H9 (cell line): ENCODE results near the gene BAG5. TPM values are rescaled to one million over a fixed set of nuclear protein-coding genes. Genes with fewer than 3 reads are reported as not detected.
A peak's percentile ranks its signal among the peaks of the same experiment; 100 is the strongest.

Experiments used
- DNase-seq: peaks from one replicate; pipeline ENCODE4 v3.0.0-alpha.2; 2017
- H2AFZ ChIP-seq: one replicate; pipeline ENCODE4 v1.6.1; 2013; ENCODE audit warnings: mild to moderate bottlenecking, low read length, control low read depth, moderate library complexity
- H2AK5ac ChIP-seq: 2 replicates; pipeline ENCODE4 v1.6.1; 2013; ENCODE audit warnings: low read length, control low read depth, mixed read lengths; ENCODE audit not compliant: insufficient read length
- H2BK120ac ChIP-seq: one replicate; pipeline ENCODE4 v1.6.1; 2013; ENCODE audit warnings: low read depth, mild to moderate bottlenecking, low read length, control low read depth, inconsistent platforms; ENCODE audit not compliant: poor library complexity, severe bottlenecking
- H2BK12ac ChIP-seq: 2 replicates; pipeline ENCODE4 v1.6.1; 2013; ENCODE audit warnings: low read length, control low read depth, mixed read lengths, low read depth; ENCODE audit not compliant: insufficient read length
- H2BK15ac ChIP-seq: 2 replicates; pipeline ENCODE4 v1.6.1; 2013; ENCODE audit warnings: low read depth, low read length, control low read depth
- H2BK20ac ChIP-seq: one replicate; pipeline ENCODE4 v1.6.1; 2013; ENCODE audit warnings: low read depth, mild to moderate bottlenecking, low read length, control low read depth, inconsistent platforms; ENCODE audit not compliant: poor library complexity, severe bottlenecking
- H2BK5ac ChIP-seq: 2 replicates; pipeline ENCODE4 v1.6.1; 2013; ENCODE audit warnings: low read length, control low read depth, mixed read lengths; ENCODE audit not compliant: insufficient read length
- H3K14ac ChIP-seq: 2 replicates; pipeline ENCODE4 v1.6.1; 2013; ENCODE audit warnings: low read length, control low read depth; ENCODE audit not compliant: insufficient read depth
- H3K18ac ChIP-seq: 2 replicates; pipeline ENCODE4 v1.6.1; 2013; ENCODE audit warnings: low read depth, mild to moderate bottlenecking, mixed read lengths, low read length, control low read depth; ENCODE audit not compliant: insufficient read length
- H3K23ac ChIP-seq: 2 replicates; pipeline ENCODE4 v1.6.1; 2013; ENCODE audit warnings: low read length, control low read depth, mixed read lengths, low read depth; ENCODE audit not compliant: insufficient read length
- H3K23me2 ChIP-seq: 2 replicates; pipeline ENCODE4 v1.6.1; 2013; ENCODE audit warnings: low read depth, mild to moderate bottlenecking, mixed read lengths, low read length, control low read depth; ENCODE audit not compliant: insufficient read length, poor library complexity, severe bottlenecking
- H3K27ac ChIP-seq: 2 replicates; pipeline ENCODE4 v1.5.1; 2013; ENCODE audit warnings: low read length, control low read depth, mixed read lengths, low read depth; ENCODE audit not compliant: insufficient read length
- H3K27me3 ChIP-seq: 2 replicates; pipeline ENCODE4 v1.6.1; 2013; ENCODE audit warnings: low read length, control low read depth, inconsistent platforms; ENCODE audit not compliant: insufficient read depth
- H3K4ac ChIP-seq: 2 replicates; pipeline ENCODE4 v1.6.1; 2013; ENCODE audit warnings: low read depth, mild to moderate bottlenecking, control low read depth, inconsistent platforms, low read length, moderate library complexity
- H3K4me1 ChIP-seq: 2 replicates; pipeline ENCODE4 v1.6.1; 2013; ENCODE audit warnings: low read length, control low read depth, inconsistent platforms; ENCODE audit not compliant: insufficient read depth
- H3K4me2 ChIP-seq: 2 replicates; pipeline ENCODE4 v1.6.1; 2013; ENCODE audit warnings: low read length, control low read depth, mixed read lengths; ENCODE audit not compliant: insufficient read length, insufficient read depth
- H3K56ac ChIP-seq: 2 replicates; pipeline ENCODE4 v1.6.1; 2013; ENCODE audit warnings: low read depth, mild to moderate bottlenecking, mixed read lengths, low read length, control low read depth; ENCODE audit not compliant: insufficient read length
- H3K79me1 ChIP-seq: 2 replicates; pipeline ENCODE4 v1.6.1; 2013; ENCODE audit warnings: low read depth, mild to moderate bottlenecking, moderate library complexity, low read length, control low read depth, inconsistent platforms; ENCODE audit not compliant: insufficient read depth, poor library complexity, severe bottlenecking
- H3K79me2 ChIP-seq: 2 replicates; pipeline ENCODE4 v1.6.1; 2013; ENCODE audit warnings: low read length, control low read depth, inconsistent platforms; ENCODE audit not compliant: insufficient read depth
- H3K9ac ChIP-seq: 2 replicates; pipeline ENCODE4 v1.6.1; 2013; ENCODE audit warnings: low read length, control low read depth, mixed read lengths; ENCODE audit not compliant: insufficient read length; ENCODE audit errors: extremely low read depth
- H3K9me3 ChIP-seq: one replicate; pipeline ENCODE4 v1.6.1; 2013; ENCODE audit warnings: low read depth, low read length, inconsistent platforms; ENCODE audit not compliant: control insufficient read depth
- H3T11ph ChIP-seq: one replicate; pipeline ENCODE4 v1.6.1; 2013; ENCODE audit warnings: mild to moderate bottlenecking, low read length, control low read depth, inconsistent platforms
- H4K20me1 ChIP-seq: one replicate; pipeline ENCODE4 v1.6.1; 2013; ENCODE audit not compliant: control insufficient read depth, insufficient read length, insufficient read depth
- H4K5ac ChIP-seq: 2 replicates; pipeline ENCODE4 v1.6.1; 2013; ENCODE audit warnings: low read depth, mild to moderate bottlenecking, mixed read lengths, low read length, control low read depth; ENCODE audit not compliant: insufficient read length
- H4K8ac ChIP-seq: replicated peaks from 2 replicates; pipeline ENCODE4 v1.6.1; 2013; ENCODE audit warnings: low read length, control low read depth, mixed read lengths, low read depth; ENCODE audit not compliant: insufficient read length
- H4K91ac ChIP-seq: 2 replicates; pipeline ENCODE4 v1.6.1; 2013; ENCODE audit warnings: low read depth, mild to moderate bottlenecking, moderate library complexity, mixed read lengths, low read length, control low read depth; ENCODE audit not compliant: insufficient read length
- H3K27ac Mint-ChIP-seq, 3 experiments: 2 replicates in 2 of 3; 3 replicates in 1 of 3; pipeline ENCODE4 v1.8.0; 2020 to 2021; ENCODE audit warnings: mixed read lengths in 3 of 3, mild to moderate bottlenecking in 1 of 3, moderate library complexity in 1 of 3
- H3K27me3 Mint-ChIP-seq: 2 replicates; pipeline ENCODE4 v1.8.0; 2021; ENCODE audit warnings: low read depth, mild to moderate bottlenecking, moderate library complexity, mixed read lengths
- H3K36me3 Mint-ChIP-seq, 3 experiments: 2 replicates in 2 of 3; 3 replicates in 1 of 3; pipeline ENCODE4 v1.8.0; 2020 to 2021; ENCODE audit warnings: low read depth in 3 of 3, mixed read lengths in 3 of 3; ENCODE audit not compliant: insufficient read depth in 1 of 3
- H3K4me1 Mint-ChIP-seq, 2 experiments: 2 replicates each; pipeline ENCODE4 v1.8.0; 2020; ENCODE audit warnings: mixed read lengths in 2 of 2
- H3K4me3 Mint-ChIP-seq, 2 experiments: 2 replicates in 1 of 2; 3 replicates in 1 of 2; pipeline ENCODE4 v1.8.0; 2020 to 2021; ENCODE audit warnings: mild to moderate bottlenecking in 2 of 2, mixed read lengths in 2 of 2, moderate library complexity in 1 of 2
- H3K9me3 Mint-ChIP-seq, 2 experiments: 2 replicates in 1 of 2; 3 replicates in 1 of 2; pipeline ENCODE4 v1.8.0; 2020; ENCODE audit warnings: mild to moderate bottlenecking in 2 of 2, mixed read lengths in 2 of 2, moderate library complexity in 1 of 2
- WGBS: extraction: QIAGEN DNeasy Blood & Tissue Kit; methylation state at CpG from one replicate; pipeline ENCODE4 v1.1.7; 2013; ENCODE audit warnings: missing lambda C conversion rate, low lambda C conversion rate, mixed read lengths; ENCODE audit not compliant: insufficient read length; ENCODE audit errors: extremely low coverage; 5-methylcytosine and 5-hydroxymethylcytosine counted together
- total RNA-seq: library from RNA; stranded (reverse); gene quantifications from 2 replicates; pipeline ENCODE4 v1.2.1, GENCODE V29; 2021
- TF ChIP-seq, protein P1 (sequence below): fragments of 200-600 bp; sonication (generic); conservative IDR thresholded peaks from 3 replicates; pipeline ENCODE4 v1.8.0; 2021; ENCODE audit warnings: antibody characterized with exemption, mild to moderate bottlenecking

Gene BAG5
- total RNA-seq, 1 experiment from 2014 or later = 38.0 TPM

DNA sequence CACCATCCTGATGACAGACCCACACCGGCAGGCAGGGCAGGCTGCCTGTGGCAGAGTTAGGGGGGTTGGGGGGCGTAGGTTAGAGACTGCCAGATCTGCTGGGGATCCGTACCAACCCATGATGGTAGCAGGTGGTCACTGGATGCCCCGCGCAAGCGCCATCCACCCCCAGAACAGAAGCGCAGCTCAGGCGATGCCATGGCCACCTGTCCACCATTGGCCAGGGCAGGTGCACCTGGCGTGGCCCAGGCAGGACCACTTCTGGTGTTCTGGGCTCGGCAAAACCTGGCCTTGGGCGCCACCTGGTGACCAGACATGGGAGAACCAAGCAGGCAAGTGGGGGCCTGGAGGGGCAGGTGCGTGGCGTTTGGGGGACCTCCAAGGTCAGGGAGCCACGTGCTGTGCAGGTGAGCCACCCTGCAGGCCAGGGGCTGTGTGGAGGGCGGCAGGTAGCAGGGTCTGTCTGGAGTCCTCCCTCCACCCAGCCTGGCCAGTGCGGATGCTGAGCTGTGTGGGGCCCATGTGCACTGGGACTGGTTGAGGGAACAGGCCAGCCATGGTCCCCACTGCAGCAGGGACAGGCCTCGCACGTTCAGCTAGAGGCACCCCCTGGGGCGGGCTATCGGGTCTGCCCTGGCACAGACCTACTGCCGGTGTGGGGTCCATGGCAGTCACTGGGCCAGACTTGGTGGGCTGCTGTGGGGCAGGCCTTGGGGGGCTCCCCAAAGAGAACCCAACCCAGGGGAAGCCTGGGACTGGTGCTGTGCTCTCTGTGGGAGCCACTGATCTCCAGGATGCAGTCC, 15.6 kb downstream of the BAG5 start:
- Mint-ChIP-seq H3K4me3 (no peak overlapping the region; a peak in 1 of 5 replicates), H3K4me1 (peaks cover 13 to 18% of the 10 kb centered on the region in 2 experiments), H3K36me3 (no peaks in the 10 kb centered on the region), H3K9me3 (no peaks in the 10 kb centered on the region), H3K27ac (no peak overlapping the region), H3K27me3 (no peaks in the 10 kb centered on the region; the same call in 1 of the 2 replicates)
- no peak overlapping the region for H3K27ac ChIP-seq
- no CpG with 5 or more reads among the region's 21 CpGs for WGBS
- no peaks in the 10 kb centered on the region; the same call in 1 of the 2 replicates for H3K4me1 ChIP-seq
- H3K14ac ChIP-seq = no peak overlapping the region
- H2BK20ac ChIP-seq = no peak overlapping the region
- H2BK120ac ChIP-seq = no peak overlapping the region
- TF ChIP-seq, protein P1, sequence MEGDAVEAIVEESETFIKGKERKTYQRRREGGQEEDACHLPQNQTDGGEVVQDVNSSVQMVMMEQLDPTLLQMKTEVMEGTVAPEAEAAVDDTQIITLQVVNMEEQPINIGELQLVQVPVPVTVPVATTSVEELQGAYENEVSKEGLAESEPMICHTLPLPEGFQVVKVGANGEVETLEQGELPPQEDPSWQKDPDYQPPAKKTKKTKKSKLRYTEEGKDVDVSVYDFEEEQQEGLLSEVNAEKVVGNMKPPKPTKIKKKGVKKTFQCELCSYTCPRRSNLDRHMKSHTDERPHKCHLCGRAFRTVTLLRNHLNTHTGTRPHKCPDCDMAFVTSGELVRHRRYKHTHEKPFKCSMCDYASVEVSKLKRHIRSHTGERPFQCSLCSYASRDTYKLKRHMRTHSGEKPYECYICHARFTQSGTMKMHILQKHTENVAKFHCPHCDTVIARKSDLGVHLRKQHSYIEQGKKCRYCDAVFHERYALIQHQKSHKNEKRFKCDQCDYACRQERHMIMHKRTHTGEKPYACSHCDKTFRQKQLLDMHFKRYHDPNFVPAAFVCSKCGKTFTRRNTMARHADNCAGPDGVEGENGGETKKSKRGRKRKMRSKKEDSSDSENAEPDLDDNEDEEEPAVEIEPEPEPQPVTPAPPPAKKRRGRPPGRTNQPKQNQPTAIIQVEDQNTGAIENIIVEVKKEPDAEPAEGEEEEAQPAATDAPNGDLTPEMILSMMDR = peak; percentile 97
- H3K4me2 ChIP-seq = no peak overlapping the region
- H3K56ac ChIP-seq = no peak overlapping the region
- H3K4ac ChIP-seq = no peak overlapping the region
- H3K18ac ChIP-seq = no peak overlapping the region
- H4K8ac ChIP-seq = no peak overlapping the region
- no peak overlapping the region for H2BK12ac ChIP-seq
- DNase-seq = peak; percentile 87
- no peaks in the 10 kb centered on the region for H3K79me2 ChIP-seq
- H2AK5ac ChIP-seq = no peak overlapping the region
- no peaks in the 10 kb centered on the region for H4K20me1 ChIP-seq
- H4K5ac ChIP-seq = no peak overlapping the region
- H2BK5ac ChIP-seq = no peak overlapping the region
- no peaks in the 10 kb centered on the region for H3K9me3 ChIP-seq
- H2AFZ ChIP-seq = no peak overlapping the region
- H3K79me1 ChIP-seq = no peaks in the 10 kb centered on the region
- no peak overlapping the region for H3K9ac ChIP-seq
- no peak overlapping the region for H4K91ac ChIP-seq
- no peak overlapping the region for H3K23ac ChIP-seq
- peaks cover 4% of the 10 kb centered on the region for H3K23me2 ChIP-seq
- H2BK15ac ChIP-seq = no peak overlapping the region
- H3T11ph ChIP-seq = no peak overlapping the region
- H3K27me3 ChIP-seq = no peaks in the 10 kb centered on the region
